COLO668 (cell line): Measurements from ENCODE around the gene FGF19.

Experiments used
- DNase-seq: peaks from one replicate; lab custom pipeline; 2025; ENCODE audit not compliant: unreplicated experiment; lab: John Stamatoyannopoulos, UW

FGF19 gene

GRCh38 chr11:69671734-69672465, 31.9 kb downstream of the FGF19 start:
- no peak for DNase-seq

DNA sequence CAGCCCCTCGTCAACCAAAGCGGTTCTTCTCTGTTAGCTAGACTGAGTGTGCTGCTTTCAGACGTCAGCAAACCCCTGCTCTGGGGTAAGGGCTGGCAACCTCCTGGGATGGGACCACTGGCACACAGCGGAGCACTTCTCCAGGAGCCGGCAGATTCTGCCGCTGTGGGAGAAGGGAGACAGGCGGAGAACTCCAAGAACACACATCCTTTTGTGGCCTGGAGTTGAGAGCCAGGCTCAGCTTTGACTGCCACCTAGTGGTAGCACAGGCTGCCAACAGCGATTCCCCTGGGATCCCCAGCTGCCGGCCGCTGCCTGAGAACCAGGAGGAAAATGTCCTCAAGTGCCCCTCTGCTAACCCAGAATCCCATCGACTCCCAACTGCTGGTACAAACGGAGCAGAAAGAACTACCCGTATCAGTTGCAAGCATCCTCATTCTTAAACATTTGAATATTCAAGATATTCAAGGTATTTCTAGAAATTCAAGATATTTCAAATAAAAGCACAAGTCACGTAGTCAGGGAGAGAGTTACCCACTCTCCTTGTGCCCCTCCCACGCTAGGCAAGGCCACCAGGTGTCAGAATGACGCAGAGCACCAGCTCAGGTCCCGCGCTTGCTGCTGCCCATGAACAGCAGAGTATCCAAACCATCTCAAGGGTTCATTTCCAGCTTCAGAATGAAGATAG, 33.5 kb downstream of the FGF19 start:
- DNase-seq, result peak; percentile 62

DNA sequence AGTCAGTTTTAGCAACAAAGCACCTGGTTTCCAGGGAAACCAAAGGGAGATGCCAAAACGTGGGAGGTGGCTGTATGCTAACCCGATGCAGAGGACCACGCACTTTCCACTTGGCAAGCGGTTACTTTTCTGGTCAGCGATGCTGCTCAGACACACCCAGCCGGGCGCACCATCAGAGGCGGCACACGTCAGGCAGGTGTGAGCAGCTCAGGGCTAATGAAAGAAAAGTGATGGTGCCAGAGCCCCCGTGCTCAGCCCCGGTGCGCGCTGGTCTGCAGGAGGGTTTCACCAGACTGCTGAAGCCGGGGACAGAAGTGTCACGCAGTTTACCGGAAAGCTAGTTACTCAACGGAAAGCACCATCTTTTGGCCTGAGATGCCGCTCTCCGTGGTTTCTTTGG, 34.3 kb downstream of the FGF19 start:
- DNase-seq, result no peak

GRCh38 chr11:69667619-69668604, 35.9 kb downstream of the FGF19 start:
- peak; percentile 8 for DNase-seq

DNA sequence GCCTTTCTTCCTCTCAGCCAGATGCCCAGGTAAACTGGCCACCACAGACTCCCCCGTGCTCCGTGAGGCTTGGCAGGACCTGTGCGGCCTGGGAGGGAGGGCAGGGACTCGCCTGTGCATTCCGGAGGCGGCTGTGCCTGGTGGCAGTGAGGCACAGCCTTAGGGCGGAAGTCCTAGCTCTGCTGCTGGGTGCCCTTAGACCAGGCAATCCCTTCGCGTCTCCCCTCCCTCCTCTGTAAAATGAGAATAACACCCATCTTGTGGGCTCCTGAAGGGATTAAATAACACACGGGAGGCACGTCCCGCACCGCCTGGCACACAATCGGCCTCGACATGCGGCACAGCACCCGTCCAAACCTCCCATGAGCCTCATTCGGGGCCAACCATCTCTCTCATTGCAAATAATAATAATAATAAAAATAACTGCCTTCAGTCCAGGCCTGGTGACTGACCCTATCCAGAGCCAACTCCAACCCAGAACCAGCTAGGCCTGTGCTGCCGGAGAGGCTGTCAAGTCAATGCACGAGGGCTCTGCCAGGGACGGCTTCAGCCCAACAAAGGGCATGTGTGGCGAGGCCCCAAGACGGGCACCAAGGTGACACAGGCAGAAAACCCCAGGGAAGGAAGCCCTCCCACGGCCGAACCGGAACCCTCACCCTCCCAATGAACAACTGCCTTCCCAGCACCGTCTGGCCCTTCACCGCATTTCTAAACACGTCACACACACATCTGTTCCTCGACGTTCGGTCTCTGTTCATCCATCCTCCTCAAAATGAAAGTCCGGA, 36.9 kb downstream of the FGF19 start:
- DNase-seq, result no peak

DNA sequence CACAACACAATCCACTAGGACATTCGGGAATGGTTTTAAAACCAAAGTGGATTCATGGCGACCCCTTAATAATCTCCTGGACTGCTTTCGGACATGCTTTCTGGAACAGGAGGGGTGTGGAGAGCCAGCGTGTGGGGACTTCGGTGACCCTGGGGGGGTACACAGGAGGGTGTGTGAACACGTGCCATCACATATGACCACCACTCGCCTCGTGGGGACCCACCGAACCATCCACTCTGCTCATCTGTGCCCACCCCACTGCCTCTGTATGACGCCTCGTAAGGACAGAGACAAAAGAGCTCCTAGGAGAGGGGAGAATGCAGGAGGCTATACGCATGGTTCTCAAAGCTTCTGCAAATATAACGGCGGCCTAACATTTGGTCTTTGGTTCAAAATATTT, 37.6 kb downstream of the FGF19 start:
- no peak for DNase-seq

- DNase-seq, result no peak
Observed at GRCh38 chr11:69665669-69666068, 38.2 kb downstream of the FGF19 start.

GRCh38 chr11:69664901-69665300, 38.9 kb downstream of the FGF19 start:
- DNase-seq, result no peak

DNA sequence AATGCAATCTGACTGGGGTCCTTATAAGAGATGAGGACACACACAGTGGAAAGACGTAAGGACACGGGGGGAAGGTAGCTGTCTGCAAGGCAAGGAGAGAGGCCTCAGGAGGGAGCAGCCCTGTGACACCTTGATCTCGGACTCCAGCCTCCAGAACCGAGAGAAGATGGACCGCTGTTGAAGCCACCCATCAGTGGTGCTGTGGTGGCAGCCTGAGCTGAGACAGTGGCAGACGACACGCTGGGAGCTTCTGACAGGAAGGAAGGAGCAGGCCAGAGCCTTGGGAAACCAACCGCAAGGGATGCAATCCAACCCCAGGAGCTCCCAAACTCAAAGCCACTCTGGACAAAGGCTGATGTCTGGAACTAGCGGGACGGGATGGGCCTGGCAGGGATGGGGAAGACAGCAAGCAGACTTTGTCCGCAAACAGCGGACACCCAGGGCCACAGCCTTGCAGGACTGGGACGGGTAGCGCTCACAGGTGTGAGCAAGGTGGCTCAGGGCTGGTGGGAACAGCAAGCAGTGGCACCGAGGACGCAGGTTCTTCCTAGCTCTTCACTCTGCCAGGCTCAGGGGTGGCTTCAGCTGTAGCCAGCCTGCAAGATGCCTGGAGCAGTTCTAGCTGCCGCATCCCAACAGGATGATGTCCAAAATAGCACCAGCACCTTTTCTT, 39.6 kb downstream of the FGF19 start:
- no peak for DNase-seq

GRCh38 chr11:69663326-69663725, 40.5 kb downstream of the FGF19 start:
- no peak for DNase-seq

GRCh38 chr11:69662806-69663205, 41.0 kb downstream of the FGF19 start:
- no peak for DNase-seq

DNA sequence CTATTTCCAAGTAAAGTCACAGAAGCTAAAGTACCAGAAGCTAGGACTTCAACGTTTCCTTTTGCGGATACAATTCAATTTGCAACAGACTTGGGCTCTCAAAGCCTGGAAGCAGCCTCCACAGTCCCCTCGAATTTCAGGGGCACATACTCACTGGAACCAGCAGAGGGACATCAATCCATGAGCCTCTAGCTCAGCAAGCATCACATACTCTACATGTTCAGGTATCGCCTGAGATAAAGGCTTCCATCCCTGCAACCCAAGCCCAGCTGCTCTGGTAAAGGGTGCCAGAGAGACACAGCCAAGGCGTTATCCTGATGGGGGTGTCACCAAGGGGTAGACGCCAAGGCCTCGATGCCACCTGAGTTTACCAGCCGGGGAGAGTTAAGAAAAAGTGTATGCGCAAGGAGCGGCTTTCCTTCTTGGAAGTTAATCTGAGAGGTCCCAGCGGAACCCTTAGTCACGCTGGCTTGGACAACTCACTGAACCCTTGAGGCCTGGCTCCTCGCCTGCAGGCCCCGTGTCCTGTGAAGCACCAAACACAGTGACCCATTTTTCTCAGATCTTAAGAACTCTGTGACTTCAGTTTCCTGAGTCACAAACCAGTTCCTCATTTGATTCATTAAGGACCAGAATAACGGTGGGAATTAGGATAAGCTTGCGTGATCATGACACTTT, 41.7 kb downstream of the FGF19 start:
- no peak for DNase-seq

GRCh38 chr11:69661413-69661715, 42.5 kb downstream of the FGF19 start:
- no peak for DNase-seq

GRCh38 chr11:69660001-69660500, 43.8 kb downstream of the FGF19 start:
- DNase-seq, result no peak

- DNase-seq, result no peak
Observed at GRCh38 chr11:69659591-69659990, 44.2 kb downstream of the FGF19 start.

DNA sequence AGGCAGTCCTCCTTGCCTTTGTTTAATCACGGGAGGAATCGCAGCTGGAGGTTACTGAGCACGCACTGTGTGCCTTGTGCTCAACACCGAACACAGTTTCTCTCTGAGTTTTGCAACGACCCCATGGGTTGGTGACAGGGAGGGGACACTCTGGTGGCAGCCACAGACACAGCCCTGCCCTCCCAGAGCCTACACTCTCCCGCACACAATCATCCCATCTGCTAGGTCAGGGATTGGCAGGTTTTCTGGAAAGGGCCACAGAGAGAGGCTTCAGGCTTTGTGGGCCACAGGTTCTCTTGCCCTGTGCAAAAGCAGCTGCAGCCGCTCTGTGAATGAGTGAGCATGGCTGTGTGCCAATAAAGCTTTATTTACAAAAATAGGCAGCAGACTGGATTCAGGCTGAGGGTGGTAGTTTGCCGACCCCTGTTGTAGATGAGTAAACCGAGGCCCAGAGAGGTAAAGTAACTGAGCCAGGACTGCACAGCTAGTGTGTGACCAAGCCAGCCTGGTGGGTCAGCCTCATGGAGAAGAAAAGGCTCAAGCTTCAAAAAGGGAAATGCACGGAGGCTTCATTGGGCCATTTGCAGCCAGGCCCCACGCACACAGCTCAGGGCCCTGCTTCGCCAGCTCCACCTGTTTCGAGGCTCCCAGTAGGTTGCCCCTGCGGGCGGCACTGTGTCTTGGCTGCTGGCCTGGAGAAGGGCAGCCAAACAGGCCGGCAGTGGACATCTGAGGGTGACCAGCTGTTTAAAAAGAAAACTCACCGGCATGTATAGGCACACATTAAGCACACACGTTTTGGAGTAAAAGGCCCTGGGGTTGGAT, 45.0 kb downstream of the FGF19 start:
- no peak for DNase-seq

DNA sequence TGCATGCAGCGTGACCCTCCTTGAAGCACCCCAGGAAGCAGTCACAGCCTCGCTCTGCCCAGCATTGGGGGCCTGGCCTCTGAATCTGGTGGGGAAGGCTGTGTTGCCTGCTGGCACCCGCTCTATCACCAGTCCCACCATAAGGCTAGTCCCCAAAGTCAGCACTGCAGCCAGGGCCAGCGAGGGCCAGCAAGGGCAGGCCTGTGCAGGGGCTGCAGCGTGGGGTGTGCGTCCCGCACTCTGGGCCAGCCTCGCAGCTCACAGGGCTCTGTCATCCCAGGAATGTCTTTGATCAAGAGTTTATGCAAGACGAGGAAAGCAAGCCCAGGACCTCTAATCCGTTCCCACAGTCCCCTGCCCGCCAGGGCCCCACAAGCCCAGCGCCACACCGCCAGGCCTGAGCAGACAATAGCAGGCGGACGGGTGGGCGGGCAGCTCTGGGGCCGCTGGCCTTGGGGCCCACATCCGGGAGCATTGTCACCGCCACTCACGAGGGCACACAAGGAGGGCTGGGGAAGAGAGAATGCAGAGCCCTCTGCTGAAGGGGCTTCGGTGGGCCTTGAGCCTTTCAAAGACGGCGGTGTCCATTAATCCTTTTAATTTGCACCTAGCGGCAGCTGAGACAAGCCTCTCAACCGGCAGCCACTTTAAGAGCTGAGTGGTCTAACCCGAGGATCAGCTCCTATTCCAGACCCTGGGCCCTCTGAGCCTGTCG, 45.8 kb downstream of the FGF19 start:
- no peak for DNase-seq

DNA sequence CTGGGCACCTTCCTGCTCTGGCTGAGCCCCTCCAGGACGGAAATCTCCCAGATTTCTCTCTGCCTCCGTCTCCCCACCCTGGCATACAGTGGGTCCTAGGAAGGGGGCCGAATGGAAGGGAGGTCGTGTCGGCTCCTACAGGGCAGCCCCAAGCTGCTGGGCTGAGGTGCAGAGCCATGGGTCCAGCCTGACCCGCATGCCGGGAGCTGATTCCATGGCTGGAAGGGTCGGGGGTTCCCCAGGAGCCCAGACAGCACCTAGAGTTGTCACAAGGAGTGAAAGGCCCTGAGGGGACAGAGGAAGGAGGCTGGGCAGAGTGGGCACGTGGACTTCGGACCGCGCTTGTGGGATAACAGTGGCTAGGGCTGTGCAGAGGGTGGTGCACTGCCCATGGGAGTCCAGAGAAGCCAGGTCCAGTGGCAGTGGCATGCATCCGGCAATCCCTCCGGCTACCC, 46.3 kb downstream of the FGF19 start:
- no peak for DNase-seq
